NCI-H774 (cell line): ENCODE measurements around the gene MSTO1.
"Not testable (repeated sequence)": the region's sequence is repeated elsewhere in the genome, so short reads cannot be mapped to it uniquely, and the experiment has no call there.

Experiments
- DNase-seq: peaks from one replicate; lab custom pipeline; 2025; lab: John Stamatoyannopoulos, UW

Gene MSTO1

DNA sequence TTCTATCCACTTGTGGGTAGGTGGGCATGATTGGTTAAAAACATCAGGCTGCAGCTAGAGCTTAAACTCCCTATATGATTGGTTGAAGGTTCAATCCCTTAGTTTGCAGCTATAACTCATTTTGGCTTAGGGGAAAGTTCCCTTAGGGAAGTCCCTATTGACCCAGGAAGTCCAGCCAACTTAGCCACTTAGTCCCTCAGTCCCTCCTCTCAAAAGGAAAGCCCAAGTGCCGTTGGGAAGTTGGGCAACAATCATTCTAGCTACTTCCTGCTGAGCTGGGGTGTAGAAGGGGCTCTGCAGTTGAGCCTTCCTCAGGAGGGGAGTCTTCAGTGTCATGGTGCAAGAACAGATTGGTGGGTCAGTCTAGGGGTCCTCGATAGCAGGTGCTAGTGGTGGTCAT, 12.2 kb downstream of the MSTO1 start:
- DNase-seq = no peak

DNA sequence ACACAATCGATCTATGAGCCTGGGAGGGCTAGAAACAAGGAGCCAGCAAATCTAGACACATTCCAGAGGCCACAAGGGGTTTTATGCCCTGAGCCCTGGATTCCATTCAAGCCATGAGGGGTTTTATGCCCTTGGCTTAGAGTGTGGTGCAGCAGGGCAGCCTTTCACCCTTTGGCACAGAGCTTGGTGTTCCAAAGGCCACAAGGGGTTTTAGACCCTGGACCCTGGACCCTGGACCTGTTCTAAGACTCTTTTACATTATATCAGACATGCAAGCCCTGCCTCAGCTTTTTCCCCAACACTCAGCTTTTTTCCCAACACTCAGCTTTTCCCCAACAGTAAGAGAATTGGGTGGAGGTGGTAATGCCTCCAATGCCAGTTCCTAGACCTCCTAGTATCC, 13.3 kb downstream of the MSTO1 start:
- DNase-seq = no peak

DNA sequence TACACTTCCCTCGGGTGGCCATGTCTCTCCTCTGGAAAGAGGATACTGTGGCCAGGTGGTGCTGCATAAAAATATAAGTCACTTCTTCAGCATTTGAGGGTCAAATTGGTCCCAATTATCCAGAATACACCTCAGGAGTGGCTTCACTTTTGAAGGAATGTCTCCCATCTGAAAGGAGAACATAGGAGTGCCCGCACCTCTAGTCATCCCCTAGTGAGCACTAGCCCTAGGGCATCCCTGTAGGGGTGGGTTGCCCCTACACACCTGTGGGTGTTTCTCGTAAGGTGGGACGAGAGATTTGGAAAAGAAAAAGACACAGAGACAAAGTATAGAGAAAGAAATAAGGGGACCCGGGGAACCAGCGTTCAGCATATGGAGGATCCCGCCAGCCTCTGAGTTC, 16.4 kb downstream of the MSTO1 start:
- DNase-seq = not testable (repeated sequence)

DNA sequence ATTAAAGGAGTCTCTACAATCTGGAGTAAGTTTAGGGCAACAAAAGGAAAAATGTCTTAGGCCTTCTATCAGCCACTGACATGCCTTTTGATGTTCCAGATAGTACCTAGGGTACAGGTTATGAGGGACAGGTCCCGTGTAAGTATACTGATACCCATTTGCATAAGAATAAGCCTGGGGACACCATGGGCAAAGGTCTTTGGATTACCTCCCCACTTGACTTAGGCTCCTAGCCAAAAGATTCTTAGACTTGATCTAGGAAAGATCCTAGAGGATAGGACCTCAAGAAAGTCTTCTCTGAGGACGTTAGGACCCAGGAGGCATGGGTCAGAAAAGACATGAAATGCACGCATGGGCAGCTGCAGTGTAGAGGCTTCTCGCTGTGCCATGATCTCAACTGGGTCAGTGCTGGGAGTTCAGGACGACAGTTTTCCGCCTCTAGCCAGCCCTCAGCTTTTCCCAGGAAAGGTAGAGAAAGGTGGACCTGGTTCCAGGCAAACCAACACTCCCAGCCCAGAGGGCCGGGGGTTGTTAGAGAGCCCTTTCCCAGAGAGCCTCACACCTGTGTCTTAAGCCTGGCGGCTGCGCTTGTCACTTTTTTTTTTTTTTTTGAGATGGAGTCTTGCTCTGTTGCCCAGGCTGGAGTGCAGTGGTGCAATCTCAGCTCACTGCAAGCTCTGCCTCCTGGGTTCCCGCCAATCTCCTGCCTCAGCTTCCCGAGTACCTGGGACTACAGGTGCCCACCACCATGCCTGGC, 26.6 kb downstream of the MSTO1 start:
- no peak for DNase-seq

DNA sequence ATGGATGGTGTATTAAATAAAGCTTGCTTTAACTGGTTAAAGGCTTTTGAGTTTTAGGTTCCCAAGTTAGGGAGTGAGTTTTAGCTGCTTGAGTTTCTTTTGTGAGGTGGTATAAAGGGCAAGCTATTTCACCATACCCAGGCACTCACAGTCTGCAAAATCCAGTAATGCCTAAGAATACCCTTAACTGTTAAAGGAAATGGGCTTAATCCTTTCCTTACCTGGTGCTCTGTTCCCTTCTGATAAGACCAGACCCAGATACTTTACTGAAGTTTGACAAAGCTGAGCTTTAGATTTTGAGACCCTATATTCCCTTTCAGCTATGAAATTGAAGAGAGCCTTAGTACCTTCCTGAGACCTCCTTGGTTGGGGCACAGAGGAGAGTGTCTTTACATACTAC, 30.3 kb downstream of the MSTO1 start:
- no peak for DNase-seq

DNA sequence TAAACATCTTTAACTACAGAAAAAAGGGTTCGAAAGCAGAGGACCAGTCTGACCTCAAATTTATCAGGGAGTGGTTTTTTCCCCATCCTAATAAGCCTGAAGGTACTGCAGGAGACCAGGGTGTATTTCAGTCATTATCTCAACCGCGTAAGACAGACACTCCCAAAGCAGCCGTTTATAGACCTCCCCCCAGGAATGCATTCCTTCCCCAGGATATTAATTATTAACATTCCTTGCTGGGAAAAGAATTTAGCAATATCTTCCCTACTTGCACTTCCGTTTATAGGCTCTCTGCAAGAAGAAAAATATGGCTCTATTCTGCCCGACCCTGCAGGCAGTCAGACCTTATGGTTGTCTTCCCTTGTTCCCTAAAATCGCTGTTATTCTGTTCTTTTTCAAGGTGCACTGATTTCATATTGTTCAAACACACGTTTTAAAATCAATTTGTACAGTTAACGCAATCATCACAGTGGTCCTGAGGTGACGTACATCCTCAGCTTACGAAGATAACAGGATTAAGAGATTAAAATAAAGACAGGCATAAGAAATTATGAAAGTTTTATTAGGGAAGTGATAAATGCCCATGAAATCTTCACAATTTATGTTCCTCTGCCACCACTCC, 32.7 kb downstream of the MSTO1 start:
- not testable (repeated sequence) for DNase-seq

DNA sequence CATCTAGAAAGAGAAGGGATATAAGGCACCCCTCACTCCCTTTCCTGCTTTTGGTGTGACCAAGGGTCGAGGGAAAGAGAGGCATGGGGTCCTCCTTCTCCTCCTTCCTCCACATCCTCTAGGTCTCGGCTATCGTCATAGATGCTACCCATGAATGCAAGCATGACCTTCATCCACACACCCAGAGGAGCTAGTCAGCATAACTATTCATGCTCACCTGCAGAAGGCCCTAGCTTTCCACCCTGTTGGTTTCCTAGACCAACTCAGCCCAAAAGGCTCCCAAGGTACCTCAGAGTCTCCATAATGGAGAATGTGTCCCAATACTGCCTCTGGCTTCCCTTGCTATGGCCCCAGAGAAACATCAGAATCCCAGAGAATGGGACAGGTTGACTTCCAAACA, 33.2 kb downstream of the MSTO1 start:
- DNase-seq = no peak

DNA sequence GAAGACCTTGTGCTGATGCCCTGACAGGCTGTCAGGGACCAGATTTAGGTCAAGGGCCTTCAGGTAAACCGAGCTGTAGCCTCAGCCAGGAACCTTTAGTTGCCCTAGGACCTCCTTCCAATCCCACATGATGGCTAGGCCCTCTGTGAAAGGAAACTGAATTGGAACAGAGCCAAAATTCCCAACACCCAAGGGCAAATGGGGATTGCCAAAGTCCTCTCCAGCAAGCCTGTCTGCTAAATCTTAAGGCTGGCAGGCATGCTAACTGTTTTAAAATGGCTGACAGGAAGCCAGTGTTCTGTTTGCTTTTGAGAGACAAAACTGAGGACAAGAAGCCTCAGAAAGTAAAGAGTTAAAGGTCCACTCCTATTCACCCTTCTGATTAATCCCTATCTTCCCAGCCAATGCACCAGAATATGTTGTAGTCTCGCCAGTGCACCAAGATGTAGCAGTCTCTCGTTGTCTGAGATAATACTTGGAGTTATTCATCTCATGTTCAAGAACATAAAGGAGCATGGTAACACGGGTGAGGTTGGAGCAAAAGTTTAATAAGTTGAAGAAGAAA, 35.1 kb downstream of the MSTO1 start:
- no peak for DNase-seq

DNA sequence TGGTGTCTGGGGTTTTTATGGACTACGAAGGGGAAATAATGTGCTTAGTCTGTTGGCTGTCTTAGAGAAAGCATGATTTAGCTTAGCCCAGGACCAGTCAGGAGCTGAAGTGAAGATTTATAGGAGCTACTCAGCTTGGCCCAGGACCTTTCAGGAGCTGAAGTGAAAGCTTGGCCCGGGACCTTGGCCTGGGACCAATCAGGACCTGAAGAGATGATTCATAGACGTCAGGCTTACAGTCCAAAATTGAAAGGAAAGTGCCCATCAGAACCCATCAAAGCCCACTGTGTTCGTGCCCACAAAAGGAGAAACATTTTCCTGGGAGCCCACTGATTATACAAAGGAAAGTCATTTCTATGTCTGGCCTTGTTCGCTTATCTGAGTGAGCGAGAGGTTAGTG, 35.6 kb downstream of the MSTO1 start:
- DNase-seq = no peak

DNA sequence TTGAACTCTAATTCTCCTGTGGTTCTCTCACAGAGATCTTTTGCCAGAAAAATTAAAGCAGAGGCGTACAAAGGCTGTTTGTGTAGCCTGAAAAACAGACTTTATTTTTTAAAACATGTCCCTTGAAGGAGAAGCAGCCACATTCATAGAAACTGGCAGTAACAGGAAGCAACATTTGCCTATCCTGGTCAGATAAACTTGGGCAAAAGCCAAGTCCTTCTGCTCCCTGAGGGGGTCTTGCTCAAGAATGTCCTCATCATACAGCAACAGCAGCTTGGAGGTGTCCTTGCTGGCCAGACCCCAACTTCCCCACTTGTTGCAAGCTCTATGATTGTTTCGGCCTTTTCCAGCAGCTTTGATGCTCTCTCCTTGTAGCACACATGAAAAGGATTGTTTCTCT, 36.3 kb downstream of the MSTO1 start:
- DNase-seq = no peak

DNA sequence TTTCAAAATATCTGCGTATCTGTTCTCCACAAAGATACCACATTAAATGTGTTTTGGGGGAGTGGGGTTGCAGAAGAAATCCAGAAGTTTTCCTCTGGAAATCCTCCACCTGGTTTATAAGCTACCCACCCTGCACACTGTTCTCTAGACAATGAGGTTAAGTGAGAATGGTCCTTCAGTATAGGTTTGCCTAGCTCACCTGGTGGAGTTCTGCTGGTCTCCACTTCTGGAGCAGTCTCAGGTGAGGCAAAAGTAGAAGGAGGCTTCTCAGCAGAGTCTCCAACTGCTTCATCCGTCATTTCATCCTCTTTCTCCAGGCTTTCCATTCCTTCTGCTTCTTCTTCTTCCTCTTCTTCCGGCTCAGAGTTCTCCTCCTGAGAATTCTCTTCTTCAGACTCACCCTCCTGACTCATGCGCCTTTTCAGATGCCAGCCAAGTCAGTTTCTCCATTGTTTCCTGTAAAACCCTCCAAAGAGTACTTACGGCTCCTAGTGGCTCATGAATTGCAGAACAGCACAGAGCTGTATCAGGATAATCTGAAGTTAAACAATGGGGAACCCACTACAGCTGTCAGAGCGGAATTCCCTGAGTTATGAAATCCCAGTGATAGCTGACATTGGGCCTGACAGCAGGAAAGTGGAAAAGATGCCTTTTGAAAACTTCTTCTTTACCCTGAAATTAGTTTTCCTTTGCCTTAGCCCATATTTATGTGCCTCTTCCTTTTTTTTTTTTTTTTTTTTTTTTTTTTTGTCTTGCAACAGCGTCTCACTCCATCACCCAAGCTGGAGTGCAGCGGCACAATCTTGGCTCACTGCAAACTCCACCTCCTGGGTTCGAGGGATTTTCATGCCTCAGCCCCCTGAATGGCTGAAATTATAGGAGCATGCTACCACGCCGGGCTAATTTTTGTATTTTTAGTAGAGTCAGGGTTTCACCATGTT, 38.5 kb downstream of the MSTO1 start:
- no peak for DNase-seq

DNA sequence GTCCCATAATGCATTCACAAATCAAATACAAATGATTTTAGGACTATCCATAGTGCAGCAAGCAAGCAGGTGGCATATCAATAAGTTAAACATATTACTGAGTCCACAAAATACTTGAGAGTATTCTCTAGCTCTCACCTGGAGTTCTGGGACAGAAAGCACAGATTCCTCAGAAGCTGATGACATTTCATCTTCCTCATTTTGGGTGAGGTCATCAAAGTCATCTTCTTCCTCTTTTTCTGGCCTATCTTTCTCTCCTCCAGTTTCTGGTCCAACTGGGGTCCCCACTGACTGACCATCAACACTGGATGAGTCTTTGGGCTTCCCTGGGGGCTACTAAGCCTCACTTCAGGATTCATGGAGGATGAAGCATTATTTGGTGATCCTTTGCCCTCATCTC, 39.7 kb downstream of the MSTO1 start:
- DNase-seq = no peak

DNA sequence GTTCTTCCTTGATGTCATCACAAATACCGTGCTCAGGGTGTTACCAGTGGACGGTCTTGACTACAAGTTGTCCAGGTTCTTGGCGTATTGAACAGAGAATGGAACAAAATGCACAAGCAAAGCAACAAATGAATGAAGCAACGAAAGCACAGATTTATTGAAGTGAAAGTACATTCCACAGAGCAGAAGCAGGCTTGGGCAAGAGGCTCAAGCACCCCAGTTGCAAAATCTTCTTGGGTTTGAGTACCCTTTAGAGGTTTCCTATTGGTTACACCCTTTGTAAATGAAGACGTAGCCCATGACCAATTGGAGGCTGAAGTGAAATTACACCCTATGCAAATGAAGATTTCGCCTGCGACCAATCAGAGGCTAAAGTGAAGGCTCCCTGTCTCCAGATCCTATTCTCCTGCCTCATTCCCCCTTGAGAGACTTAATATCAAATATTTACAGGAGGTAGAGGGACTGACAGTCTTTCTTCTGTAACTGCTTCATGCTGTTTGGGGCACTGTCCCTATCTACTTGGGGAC, 40.3 kb downstream of the MSTO1 start:
- DNase-seq = no peak

DNA sequence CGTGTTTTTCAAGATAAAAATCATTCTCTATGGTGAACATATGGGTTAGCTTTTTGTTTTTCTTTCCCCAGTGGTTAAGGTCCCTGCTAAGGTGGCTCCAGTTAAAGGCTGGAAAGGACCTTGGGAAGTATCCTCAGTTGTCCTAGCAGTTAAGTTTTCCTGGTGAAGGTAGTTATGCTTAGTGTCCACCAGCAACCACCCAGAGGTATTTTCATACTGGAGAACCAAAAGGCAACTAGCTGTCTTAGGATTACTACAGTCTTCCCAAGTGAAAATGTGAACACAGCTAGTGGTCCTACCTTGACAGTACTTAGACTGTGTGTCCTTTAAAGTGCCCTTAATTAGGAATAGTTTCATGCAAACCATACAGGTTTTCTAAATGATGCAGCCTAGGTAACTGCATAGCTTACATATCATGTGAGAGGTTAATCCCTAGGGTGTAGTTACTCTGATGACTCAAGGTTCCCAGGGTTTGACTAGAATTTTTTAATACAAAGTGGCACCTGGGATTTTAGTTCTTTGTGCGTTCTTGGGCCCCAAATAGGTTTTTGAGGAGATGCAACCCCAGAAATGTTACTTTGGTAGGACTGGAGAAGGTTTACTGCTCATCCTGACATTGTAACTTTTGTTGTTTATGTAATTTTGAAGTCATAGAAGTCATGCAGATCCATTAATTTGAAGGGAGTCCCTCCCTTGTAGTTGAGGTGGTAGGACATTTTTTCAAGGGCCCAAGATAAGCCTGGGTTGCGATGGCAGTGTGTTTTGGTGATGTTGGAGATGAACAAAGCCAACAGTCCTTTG, 42.0 kb downstream of the MSTO1 start:
- no peak for DNase-seq

DNA sequence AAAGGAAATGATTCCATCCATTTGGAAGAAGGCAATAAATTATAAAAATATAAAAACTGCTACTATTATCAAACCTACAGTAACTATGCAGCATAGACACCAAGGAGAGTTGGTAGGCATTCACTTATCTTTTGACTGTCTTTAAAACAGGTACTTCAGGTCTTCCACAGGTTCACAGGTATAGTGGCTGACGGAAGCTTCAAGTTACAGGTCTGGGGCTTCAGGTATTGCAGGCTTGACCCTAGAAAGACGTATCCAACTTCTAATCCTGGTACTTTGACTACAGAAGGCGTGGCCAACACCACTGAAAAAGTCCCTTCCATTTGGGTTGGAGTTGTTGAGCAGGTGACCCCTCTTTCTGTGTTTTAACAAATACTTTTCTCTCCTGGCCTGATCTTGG, 42.9 kb downstream of the MSTO1 start:
- no peak for DNase-seq

DNA sequence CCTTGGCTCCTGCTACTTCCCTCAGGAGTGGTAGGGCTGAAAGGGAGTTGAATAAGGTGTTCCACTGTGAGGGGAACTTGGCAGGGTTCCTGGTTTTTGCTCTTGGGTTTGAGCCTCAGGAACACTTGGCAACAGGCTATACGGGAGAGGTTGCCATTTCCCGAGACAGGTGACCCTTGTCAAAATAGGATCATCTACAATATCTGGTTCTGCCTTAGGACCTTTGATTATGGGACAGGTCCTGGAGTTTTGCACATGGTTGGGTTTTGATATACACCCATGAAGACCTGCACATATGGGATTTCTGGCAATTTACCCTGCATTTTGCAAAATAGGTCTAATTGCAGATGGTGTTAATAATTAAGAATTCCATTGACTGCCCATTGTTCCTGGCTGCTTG, 47.4 kb downstream of the MSTO1 start:
- DNase-seq = no peak

DNA sequence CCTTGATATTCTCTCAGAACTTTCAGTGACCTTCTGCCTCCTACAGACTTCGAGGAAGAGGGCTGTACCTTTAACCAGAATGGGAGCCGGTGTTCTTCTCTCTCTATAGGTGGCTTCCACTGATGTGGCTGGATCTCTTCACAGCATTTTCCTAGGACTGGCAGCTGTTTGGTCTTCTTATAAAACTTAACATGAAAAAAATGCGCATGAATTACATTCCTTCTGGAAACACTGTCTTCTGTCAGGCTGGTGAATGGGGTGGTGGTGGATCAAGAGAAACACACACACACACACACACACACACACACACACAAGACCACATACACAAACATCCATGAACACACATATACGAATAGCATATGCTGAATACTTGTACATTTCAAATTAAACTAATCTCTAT, 51.2 kb downstream of the MSTO1 start:
- DNase-seq = not testable (repeated sequence)
